ENCODE data around the gene TXNL1. TPM values are rescaled to one million over a fixed set of nuclear protein-coding genes. Genes with fewer than 3 reads are reported as not detected.

TXNL1 gene
- total and polyA plus RNA-seq, 2 donors (not counting 3 experiments of a cell fraction or from before 2014, with no cell fraction given) = 29.5 to 81.2 TPM

- H3K9me3 ChIP-seq (replicated peaks; ENCODE audit: control insufficient read depth, insufficient read depth, low read length) = no peaks in the 10 kb centered on the region
- ChIA-PET POLR2A (interaction anchor here (0.6 kb wide), 1 partner anchor 1312 kb away, joined by 3 read pairs; no protein-coding TSS in a partner anchor), CTCF (no interaction called here)
- H3K79me2 ChIP-seq (ENCODE audit: control insufficient read depth, insufficient read depth, low read length) = no peaks in the 10 kb centered on the region
- FAIRE-seq (no peak), DNase-seq (ENCODE audit: low read depth, low spot score) (no peak)
- TF ChIP-seq GATA2 (IDR thresholded peaks at IDR 0.05; ENCODE audit: insufficient read depth, insufficient read length, low read depth, low read length) (no peak), FOS (IDR thresholded peaks at IDR 0.05; ENCODE audit: borderline replicate concordance, insufficient read depth, low read length) (no peak), JUN (IDR thresholded peaks at IDR 0.05; ENCODE audit: borderline replicate concordance, insufficient read depth, insufficient read length, low read depth) (no peak), MYC (IDR thresholded peaks at IDR 0.05; ENCODE audit: low read depth, low read length) (no peak), EZH2 (IDR thresholded peaks at IDR 0.05; ENCODE audit: borderline replicate concordance, low read depth, low read length, severe bottlenecking) (no peak), CTCF (IDR thresholded peaks at IDR 0.05; ENCODE audit: extremely low read depth in 1 of 2, insufficient read depth in 1 of 2, low read depth in 1 of 2, low read length in 2 of 2) (no peak), POLR2A (IDR thresholded peaks at IDR 0.05; ENCODE audit: low read depth, low read length) (no peak), POLR2AphosphoS5 (IDR thresholded peaks at IDR 0.05; ENCODE audit: insufficient read depth, low read depth, low read length) (no peak)
- TF ChIP-seq, protein P1, sequence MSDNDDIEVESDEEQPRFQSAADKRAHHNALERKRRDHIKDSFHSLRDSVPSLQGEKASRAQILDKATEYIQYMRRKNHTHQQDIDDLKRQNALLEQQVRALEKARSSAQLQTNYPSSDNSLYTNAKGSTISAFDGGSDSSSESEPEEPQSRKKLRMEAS (IDR thresholded peaks at IDR 0.05; ENCODE audit: insufficient read depth, insufficient read length) = no peak
- no peaks in the 10 kb centered on the region for H3K36me3 ChIP-seq (ENCODE audit: control insufficient read depth in 2 of 2, extremely low read depth in 1 of 2, insufficient read depth in 2 of 2, low read length in 2 of 2)
- no peak overlapping the region for H2AFZ ChIP-seq (ENCODE audit: low read depth, low read length)
- no peaks in the 10 kb centered on the region for H4K20me1 ChIP-seq (replicated peaks; ENCODE audit: control insufficient read depth, extremely low read depth, insufficient read depth, low read length)
- H3K27me3 ChIP-seq (ENCODE audit: control insufficient read depth in 2 of 2, insufficient read depth in 2 of 2, low read length in 2 of 2) = no peaks in the 10 kb centered on the region
- H3K4me3 ChIP-seq (replicated peaks in 1 of 3; ENCODE audit: insufficient read depth in 1 of 3, low read depth in 1 of 3, low read length in 3 of 3) = no peak overlapping the region
- H3K9ac ChIP-seq (replicated peaks; ENCODE audit: extremely low read depth, insufficient read depth, low read length) = no peak overlapping the region
- no peak overlapping the region for H3K4me2 ChIP-seq (ENCODE audit: insufficient read depth, low read length)
- H3K27ac ChIP-seq (ENCODE audit: insufficient read depth, low read depth, low read length) = no peak overlapping the region
- dilution Hi-C loops (cut with MboI; ENCODE audit: extremely low pct_ligation_motif_present, low sequenced_read_pairs) = no loop called here
- no peaks in the 10 kb centered on the region for H3K4me1 ChIP-seq (ENCODE audit: control insufficient read depth, extremely low read depth, insufficient read depth, low read length)
- intact Hi-C loops (cut with micrococcal nuclease) = no loop called here
- H3K9me1 ChIP-seq (replicated peaks; ENCODE audit: control insufficient read depth, extremely low read depth, insufficient read depth, low read length) = no peaks in the 10 kb centered on the region
- BruUV-seq (replicated peaks) = no TSS peak
Observed at GRCh38 chr18:56593906-56594305, 44.5 kb downstream of the TXNL1 start.

All from endothelial cell of umbilical vein (primary cell).